PC-3 (cell line): Measurements from ENCODE around the gene SLCO2A1.

Experiments
- EZH2 ChIP-seq: fragments of 300-600 bp; sonication (generic); IDR thresholded peaks from one replicate; pipeline ENCODE4 v1.6.1; 2017; ENCODE audit warnings: antibody characterized with exemption, mild to moderate bottlenecking, low read length; ENCODE audit not compliant: unreplicated experiment
- EZH2phosphoT487 ChIP-seq: fragments of 300-600 bp; sonication (generic); IDR thresholded peaks from 2 replicates; pipeline ENCODE4 v1.6.1; 2018; ENCODE audit warnings: mild to moderate bottlenecking, antibody characterized with exemption, low read length, borderline replicate concordance
- TF ChIP-seq, protein P1 (sequence below): fragments of 300-600 bp; sonication (generic); conservative IDR thresholded peaks from 2 replicates; pipeline ENCODE4 v1.5.1; 2017; ENCODE audit warnings: antibody characterized with exemption, low read depth, mild to moderate bottlenecking, low read length

DNA sequence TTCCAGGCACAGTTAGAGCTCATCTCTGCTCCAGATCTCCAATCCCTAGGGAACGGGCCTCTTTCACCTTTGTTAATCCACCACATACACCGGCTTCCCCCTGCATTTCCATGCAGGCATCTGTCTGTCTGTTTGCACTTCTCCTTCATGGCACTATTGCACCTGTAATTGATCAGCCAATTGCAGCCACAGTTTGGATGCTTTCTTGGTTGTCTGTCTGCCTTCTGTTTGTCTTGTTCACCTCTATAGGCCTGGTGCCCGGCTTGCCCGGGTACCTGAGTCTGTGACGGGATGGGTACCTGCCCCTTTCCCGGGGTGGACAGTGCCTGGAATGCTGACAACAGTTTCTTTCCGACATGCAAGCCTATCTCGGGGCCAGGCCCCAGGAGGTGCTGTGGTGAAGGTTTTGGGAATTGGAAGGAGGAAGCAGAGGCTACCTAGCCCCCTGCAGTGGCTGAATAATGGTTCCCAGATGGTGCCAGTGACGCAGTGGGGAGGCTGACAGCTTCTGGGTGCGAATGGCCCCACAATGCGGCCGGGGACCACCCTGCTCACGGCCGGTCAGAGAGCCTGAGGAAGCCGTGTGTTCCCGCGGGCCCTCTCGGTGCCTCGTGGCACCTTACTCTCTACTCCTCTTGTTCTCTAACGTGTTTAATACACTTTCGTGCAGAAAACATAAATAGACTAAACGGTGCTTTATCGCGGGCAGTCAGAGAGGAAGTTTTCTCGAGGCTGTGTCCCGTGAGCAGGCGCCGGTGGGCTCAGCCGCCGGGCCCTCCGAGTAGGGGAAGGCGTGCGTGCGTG lies 102.8 kb downstream of the SLCO2A1 start:
- TF ChIP-seq, protein P1, sequence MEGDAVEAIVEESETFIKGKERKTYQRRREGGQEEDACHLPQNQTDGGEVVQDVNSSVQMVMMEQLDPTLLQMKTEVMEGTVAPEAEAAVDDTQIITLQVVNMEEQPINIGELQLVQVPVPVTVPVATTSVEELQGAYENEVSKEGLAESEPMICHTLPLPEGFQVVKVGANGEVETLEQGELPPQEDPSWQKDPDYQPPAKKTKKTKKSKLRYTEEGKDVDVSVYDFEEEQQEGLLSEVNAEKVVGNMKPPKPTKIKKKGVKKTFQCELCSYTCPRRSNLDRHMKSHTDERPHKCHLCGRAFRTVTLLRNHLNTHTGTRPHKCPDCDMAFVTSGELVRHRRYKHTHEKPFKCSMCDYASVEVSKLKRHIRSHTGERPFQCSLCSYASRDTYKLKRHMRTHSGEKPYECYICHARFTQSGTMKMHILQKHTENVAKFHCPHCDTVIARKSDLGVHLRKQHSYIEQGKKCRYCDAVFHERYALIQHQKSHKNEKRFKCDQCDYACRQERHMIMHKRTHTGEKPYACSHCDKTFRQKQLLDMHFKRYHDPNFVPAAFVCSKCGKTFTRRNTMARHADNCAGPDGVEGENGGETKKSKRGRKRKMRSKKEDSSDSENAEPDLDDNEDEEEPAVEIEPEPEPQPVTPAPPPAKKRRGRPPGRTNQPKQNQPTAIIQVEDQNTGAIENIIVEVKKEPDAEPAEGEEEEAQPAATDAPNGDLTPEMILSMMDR = no peak
- TF ChIP-seq EZH2 (no peak), EZH2phosphoT487 (no peak)
